HG03045 (cell line): Measurements from ENCODE around the gene DBX1.
A peak's percentile ranks its signal among the peaks of the same experiment; 100 is the strongest.

Experiments used
- ATAC-seq: cut with Tn5 transposase; IDR thresholded peaks from one replicate; pipeline ENCODE4 v1.9.1; 2021; ENCODE audit warnings: mild to moderate bottlenecking, moderate library complexity; ENCODE audit not compliant: unreplicated experiment

DBX1 gene

DNA sequence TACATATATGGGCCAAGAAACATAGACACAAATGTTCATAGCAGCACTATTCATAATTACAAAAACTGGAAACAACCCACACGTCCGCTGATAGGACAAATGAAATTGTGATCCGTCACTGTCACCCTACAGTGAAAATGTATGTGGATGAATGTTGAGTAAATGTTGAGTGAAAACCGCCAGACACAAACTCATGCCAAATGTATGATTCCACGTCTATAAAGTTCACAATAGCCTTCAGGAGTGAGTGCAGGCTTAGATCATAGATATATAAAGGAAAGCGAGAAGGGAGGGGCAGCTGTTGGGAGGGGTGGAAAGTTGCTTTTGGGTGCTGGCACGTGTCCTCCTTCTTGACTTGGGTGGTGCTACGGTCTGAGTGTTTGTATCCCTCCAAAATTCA, 33.6 kb downstream of the DBX1 start:
- no peak for ATAC-seq

DNA sequence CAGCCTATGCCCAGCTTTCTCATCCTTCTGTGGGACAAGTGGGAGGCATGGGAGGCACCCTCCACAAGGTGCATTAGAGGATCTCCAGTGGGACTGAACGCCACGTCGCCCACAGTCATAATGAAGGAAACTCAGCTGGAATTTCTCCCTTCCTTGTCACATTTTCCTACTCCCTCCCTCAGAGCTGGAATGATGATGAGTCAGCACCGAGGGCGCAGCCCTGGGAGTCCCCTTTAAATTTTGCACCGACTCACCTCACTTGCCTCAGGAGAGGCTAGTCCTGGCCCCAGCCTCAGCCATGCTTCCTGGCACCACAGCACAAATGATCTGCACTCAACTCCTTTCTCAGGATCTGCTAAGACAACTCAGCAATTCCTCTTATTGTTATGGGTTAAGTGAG, 34.3 kb downstream of the DBX1 start:
- no peak for ATAC-seq

DNA sequence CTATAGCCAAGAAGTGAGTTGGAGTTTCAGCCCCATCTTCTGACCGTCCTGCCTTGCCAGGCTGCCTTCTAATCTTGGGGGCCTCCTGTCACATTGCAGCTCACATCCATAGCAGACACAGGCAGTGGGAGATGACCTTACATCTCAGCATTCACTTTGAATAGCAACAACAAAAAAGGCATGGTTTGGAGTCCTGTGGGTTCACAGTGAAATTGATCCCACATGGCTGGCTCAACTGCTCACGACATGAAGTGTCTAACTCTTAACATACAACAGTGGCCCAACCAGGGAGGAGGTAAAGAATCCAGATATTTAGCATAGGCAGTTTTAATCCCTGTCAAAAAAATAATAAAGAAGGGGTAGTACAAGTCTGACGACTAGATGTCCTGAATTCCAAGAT, 38.1 kb downstream of the DBX1 start:
- ATAC-seq, result no peak

DNA sequence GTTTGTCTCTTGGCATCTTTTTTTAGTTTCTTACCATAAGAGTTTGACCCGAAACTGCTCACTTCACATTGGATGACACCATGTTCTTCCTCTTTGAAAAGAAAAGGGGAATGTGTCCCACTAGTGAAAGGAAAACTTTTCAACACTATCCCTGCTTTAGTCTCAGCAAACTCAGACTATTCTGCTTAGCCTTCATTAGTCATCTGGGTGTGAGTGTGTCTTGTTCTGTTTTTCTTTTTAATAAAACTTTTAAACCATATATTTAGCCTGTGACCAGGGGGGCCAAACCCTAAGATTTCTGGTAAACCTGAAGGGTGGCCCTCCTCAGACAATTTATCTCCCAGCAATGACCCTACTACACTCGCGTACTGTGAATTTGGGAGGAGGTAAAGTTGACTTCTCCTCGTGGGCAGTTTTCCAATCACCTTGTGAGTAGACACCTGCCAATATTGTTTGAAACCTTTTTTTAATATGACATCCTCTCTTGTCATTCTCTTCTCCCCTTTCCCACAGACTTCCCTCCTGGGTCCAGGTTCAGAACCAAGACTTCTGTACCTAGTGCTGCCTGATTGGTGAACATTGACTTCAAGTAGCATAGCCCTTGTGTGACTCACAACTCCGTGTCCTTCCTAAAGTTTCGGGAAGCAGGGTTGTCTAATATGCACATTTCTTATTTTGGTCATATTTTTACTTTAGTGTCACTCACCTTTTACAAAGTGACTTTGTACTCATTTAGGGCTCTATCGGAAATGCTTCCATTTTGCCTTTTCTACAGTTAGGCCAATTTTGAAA, 39.9 kb downstream of the DBX1 start:
- ATAC-seq, result no peak

DNA sequence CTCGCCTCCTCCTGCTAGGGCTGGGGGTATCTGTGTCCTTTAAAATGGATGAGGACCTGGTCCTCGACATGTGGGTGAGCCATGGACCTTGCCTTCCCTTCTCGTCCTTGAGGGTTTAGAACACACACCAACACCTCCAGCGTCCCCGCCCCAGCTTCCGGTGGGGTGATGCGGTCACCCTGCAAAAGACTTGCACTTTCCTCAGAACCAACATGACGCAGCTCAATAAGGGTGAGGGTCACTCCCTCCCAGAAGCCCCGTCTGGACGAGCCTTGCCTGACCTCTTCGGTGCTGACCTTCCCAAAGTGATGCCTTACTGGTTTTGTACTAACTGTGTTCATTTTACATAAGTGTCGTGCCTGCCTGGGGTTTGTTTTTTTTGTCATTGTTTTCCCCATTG, 41.0 kb downstream of the DBX1 start:
- no peak for ATAC-seq

DNA sequence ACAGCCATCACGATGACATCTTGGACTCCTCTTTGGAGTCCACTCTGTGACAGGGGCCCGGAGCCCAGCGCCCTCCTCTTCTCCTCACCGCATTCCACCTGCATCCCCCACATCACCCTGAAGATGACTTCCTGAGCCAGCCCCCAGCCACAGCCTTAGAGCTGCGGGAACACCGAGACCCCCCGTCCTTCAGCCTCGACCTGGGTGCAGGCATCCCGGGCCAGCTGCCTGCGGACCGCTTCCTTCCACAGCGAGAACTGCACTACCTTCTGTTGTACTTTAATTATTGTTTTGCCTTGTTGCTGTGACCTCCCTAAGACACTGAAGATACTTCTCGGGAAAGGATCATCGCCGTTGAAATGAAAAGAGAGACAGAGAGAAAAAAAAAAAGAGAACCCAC, 42.1 kb downstream of the DBX1 start:
- ATAC-seq, result no peak

DNA sequence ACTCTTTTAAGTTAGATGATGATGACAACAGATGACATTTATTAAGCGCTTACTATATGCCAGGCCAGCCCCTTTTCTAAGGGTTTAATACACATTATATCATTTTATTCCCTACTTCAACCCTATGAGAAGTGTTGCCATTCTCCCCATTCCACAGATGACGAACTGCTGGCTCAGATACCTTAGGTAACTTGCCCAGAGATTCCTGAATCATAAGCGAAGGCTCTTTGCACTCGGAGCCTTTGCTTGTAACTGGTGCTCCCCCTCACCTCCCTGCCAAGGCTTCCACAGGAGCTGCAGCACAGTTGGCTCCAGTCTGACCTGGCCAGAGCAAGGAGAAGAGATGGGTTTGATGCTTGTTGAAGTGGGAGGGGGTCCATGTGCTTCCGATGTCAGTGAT, 43.0 kb downstream of the DBX1 start:
- no peak for ATAC-seq

DNA sequence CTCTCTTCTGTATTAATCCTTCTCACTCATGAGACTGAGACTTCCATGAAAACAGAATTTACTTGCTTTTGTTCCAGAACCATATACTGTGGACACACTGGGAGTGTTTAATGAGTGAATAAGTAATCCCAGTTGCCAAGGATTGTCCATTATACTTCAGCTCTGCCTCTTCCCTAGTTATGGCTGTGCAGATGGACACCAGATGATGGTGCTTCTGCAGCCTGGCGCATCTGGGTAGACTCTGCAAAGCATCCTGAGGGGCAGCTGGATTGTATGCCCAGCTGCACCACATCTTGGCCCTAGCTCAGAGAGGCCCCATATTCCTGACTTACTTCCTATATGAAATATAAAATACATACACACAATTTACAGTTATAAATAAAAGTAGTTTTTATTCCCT, 43.5 kb downstream of the DBX1 start:
- ATAC-seq, result no peak

DNA sequence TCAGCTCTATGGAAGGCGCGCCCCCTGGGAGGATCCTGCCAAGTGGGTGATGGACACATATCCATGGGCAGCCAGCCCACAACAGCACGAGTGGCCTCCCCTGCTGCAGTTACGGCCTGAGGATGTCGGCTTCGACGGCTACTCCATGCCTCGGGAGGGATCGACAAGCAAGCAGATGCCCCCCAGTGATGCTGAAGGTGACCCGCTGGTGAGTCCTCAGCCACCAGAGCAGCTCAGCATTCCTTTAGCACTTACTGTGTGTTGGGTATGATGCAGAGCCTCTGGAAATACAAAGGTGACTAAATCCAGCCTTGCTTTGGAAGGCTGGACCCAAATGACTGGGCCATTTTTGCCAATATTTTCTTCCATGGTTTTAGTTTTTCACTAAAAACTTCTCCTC, 45.7 kb downstream of the DBX1 start:
- no peak for ATAC-seq

DNA sequence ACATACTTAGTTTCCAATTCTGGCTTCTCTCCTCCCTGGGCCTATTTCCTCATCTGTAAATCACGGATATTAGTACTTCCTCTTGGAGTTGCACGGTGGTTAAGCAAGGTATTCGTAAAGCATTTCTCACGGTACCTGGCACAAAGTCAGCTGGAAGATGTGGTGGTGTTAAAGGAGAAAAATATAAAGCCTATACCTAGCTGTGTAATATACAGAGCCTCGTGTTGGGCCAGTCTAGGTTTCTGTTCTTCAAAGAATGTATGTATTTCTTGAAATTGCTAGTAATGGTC, 47.2 kb downstream of the DBX1 start:
- ATAC-seq, result no peak

DNA sequence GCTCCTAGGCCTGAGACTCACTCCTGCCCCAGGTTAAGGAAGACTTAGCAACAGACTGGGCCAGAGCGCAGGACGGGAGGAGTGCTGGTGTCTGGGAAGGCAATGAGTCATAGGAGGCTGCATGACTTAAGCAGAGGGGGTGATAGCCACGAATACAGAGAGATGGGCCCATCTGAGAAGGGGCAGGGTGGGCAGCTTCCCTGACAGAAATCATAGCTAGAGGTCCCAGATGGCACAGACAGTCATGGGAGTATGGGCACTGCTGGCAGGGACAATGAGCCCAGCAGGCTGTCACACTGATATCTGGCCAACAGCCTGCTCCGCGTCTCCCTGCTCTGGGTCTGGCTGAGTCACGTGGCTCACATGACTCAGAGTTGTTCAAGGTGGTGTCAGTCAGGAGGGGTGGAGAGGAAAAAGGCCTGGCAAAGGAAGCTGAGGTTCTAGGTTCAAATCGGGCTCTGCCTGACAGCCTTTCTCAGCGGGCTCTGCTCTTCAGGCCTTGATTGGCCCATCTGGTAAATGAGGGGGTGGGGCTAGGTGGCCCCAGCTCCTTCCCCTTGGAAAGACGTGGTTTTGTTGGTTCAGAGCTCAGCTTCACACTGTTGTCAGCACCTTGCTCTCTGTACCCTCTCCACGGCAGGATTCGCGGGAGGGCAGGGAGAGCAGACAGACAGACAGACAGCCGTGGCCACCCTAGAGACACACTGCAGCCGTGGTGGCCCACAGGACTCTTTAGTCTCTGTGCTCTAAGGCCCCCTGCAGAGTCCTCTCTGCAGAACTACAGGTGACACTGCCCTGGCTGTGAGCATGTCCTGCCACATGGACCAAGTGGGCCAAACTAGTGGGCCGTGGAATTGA, 47.8 kb downstream of the DBX1 start:
- ATAC-seq, result no peak

DNA sequence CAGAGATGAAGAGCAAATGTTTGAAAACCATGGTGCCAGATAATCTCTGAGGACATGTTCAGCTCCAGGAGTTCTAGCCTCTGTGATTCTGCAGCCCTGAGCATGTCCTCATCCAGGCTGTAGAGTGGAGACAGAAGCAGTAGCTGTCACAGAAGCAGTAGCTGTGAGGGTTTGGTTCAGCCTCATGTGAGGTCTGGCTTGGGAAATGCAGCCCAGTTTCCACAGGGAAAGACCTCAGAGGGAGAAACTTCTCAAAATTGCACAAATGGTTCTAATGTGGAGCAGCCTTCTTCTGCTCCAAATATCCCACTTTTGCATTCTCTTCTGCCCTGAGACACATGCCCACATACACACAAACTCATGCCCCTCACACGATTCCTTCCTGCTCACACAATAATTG, 48.4 kb downstream of the DBX1 start:
- ATAC-seq, result no peak

DNA sequence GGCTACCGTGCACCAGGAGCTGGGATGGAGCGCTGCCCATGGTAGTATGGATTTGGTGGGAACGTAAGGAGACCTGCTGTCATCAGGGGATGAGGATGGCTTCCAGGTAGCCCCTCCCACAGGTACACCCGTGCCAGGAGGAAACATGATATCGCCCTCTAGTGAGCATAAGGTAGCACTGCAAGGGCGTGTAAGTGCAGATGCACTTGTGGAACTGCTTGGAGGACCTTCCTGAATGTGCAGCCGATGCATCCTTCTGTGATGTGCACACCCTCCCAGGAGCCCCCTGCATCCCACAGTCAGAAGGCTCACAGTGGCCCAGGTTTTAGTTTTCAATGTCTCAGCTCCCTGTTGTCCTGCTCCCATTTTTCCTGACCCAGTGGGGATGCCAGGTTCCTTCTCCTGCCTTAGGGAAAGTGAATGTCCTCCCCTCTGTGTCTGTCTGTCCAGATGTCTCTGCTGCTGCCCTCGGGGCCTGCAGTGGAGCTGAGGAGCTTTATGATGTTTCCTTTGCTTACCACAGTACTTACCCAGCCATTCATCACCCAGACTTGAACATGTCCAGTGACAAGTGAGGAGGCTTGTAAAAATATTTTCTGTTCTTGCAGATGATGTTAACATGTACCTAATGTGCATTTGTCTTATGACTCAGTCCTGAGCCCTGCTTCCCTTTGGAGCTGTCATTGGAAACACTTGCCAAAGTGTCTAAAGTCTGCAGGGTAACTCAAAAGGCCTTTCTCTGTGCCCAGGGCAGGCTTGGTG, 49.2 kb downstream of the DBX1 start:
- ATAC-seq, result peak; percentile 85

DNA sequence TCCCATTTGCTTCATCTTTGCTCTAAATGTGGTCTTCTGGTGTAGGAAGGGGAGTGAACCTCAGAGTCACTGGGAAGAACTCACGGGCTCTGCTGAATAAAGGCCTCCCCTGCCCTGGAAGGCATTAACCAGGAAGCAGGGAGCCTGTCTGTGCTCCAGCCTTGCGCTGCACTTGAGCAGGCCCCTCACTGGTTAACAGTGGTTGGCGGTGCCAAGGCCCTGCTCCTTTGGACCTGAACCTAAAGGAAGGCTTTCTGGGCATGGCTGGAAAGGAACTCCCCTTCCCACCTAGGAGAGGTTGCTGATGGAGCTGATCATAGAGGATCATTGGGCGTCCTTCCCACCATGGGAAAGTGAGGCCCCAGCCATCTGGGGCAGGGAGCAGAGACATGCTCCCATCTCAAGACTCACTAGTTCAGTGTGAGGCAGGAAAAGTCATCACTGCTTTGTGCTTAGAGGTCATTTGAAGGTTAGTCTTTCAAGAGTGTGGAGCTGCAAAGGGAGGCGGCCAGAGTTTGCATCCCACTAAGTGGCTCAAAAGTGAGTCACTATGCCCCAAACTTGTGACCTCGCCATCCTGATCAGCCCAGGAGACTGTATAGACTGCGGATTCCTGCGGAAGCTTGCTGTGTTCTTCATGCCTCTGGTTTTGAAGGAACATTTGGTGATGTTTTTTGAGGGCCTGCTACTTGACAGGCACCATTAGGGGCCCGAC, 50.4 kb downstream of the DBX1 start:
- no peak for ATAC-seq
